Measurements from ENCODE around the gene CAMTA1.

CAMTA1 gene

DNA sequence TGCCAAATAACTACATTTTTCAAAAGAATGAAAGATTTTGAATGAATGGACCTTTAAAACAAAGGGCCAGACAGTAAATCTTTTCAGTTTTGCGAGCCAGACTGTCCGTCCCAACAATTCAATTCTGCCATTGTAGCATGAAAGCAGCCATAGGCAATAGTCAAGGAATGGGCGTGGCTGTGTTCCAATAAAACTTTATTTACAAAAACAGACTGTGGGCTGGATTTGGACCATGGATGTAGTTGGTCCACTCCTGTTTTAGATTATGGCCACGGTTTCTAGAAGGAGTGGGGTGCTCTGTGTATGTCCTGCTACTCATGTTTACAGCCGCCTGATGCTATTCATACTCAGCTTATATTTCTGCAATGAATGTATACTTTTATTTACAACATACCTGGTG, 474.7 kb downstream of the CAMTA1 start:
- no peak for DNase-seq (ENCODE audit: low read depth)
- H3K4me3 ChIP-seq (ENCODE audit: low read length), result no peak overlapping the region
- TF ChIP-seq, protein P1, sequence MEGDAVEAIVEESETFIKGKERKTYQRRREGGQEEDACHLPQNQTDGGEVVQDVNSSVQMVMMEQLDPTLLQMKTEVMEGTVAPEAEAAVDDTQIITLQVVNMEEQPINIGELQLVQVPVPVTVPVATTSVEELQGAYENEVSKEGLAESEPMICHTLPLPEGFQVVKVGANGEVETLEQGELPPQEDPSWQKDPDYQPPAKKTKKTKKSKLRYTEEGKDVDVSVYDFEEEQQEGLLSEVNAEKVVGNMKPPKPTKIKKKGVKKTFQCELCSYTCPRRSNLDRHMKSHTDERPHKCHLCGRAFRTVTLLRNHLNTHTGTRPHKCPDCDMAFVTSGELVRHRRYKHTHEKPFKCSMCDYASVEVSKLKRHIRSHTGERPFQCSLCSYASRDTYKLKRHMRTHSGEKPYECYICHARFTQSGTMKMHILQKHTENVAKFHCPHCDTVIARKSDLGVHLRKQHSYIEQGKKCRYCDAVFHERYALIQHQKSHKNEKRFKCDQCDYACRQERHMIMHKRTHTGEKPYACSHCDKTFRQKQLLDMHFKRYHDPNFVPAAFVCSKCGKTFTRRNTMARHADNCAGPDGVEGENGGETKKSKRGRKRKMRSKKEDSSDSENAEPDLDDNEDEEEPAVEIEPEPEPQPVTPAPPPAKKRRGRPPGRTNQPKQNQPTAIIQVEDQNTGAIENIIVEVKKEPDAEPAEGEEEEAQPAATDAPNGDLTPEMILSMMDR (IDR thresholded peaks at IDR 0.05; ENCODE audit: insufficient read depth, low read depth, low read length, missing control alignments), result no peak

DNA sequence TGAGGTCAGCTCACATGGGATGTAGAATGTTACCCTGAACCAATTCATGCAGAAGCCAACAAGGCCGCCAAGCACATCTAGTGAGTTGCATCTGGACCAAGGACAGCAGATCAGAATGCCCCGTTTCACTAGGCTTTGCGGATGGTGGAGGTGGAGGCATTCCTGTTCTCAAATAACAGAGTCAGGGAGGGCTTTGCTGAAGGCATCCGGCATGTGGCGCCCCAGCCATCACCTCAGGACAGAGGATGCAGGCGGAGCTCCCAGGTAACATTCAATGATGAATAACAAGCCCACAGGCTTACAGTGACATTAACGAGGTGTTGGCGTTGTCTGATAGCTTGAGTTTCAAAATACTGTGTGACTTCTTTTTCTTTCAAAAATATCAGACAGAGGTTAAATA, 476.2 kb downstream of the CAMTA1 start:
- DNase-seq (ENCODE audit: low read depth), result no peak
- no peak overlapping the region for H3K4me3 ChIP-seq (ENCODE audit: low read length)
- TF ChIP-seq, protein P1 (IDR thresholded peaks at IDR 0.05; ENCODE audit: insufficient read depth, low read depth, low read length, missing control alignments), result no peak

DNA sequence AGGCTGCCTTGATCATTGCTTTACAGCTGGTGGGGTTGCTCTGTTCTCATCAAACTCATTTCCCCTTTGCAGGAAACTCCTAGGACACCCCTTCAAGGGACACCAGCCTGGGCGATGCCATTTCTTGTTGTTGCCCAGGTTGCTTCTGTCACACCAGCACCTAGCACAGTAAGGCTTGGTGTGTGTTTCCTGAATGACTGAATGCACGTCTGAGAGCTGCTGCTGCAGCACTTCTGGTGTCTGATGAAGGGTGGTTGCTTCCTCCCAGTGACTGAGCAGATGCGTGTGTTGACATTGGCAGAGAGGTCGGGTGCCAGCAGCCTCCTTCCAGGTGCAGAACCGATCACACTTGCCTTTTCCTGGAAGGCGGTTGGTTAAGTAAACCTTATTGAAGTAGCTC, 477.4 kb downstream of the CAMTA1 start:
- DNase-seq (ENCODE audit: low read depth), result peak; percentile 73
- H3K4me3 ChIP-seq (ENCODE audit: low read length), result no peak overlapping the region
- TF ChIP-seq, protein P1 (IDR thresholded peaks at IDR 0.05; ENCODE audit: insufficient read depth, low read depth, low read length, missing control alignments), result no peak

DNA sequence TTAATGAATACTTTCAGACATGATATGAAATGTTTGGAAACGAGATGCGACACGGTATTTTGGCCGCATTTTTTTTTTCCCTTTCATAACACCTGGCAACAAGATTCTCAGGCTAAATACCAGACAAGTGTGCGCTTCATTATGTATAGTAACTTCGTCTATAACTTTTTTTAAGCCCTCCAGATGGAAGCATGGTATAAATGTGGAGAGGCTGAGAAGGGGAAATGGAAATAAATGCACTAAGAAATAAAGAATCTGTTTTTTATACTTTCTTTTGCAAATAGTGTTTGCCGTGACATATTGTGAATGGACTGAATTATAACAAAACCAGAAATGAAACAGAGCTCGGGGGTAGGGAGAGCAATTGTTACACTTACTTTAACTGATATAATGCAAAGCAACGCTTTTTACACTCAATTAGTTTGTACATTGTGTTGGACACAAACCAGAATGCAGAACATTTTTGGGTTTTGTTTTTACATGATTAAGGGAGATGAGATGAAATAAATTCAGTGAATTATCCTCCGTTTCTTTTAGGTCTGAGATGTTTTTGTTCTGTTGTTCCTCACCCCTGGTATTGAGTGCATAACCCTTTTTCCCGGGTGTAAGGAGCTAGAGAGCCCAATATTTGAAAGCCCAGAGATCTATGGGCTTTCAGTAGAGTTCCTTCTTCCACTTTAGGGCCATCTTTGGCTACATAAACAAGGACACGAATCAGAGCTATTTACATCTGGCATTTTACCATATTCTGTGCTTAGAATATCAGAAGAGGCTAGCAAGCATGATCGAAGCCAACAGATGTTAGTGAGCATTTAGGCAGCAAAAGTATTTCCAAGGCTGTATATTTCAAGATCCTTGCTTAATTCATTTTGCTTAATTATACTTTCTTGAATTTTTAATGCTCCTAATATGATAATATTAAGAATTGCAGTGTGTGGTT, 478.0 kb downstream of the CAMTA1 start:
- TF ChIP-seq, protein P1 (IDR thresholded peaks at IDR 0.05; ENCODE audit: insufficient read depth, low read depth, low read length, missing control alignments), result no peak
- H3K4me3 ChIP-seq (ENCODE audit: low read length), result no peak overlapping the region
- DNase-seq (ENCODE audit: low read depth), result no peak

DNA sequence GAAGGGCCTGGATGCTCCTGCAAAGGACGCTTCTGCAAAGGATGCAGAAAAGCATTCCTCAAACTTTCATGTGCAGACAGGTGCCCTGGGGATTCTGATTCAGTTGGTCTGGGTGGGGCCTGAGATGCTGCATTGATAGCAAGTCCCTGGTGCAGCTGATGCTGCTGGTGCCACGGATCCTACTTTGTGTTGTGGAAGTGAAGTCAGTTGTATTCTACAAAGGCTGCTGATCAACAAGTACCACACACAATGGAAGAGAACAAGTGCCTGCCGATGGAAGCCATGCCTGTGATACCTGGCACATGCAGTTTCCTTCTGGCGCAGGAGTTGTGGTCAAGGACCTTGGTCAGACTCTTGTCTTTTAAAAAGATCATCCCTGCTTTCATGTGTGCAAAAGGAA, 478.8 kb downstream of the CAMTA1 start:
- TF ChIP-seq, protein P1 (IDR thresholded peaks at IDR 0.05; ENCODE audit: insufficient read depth, low read depth, low read length, missing control alignments), result no peak

DNA sequence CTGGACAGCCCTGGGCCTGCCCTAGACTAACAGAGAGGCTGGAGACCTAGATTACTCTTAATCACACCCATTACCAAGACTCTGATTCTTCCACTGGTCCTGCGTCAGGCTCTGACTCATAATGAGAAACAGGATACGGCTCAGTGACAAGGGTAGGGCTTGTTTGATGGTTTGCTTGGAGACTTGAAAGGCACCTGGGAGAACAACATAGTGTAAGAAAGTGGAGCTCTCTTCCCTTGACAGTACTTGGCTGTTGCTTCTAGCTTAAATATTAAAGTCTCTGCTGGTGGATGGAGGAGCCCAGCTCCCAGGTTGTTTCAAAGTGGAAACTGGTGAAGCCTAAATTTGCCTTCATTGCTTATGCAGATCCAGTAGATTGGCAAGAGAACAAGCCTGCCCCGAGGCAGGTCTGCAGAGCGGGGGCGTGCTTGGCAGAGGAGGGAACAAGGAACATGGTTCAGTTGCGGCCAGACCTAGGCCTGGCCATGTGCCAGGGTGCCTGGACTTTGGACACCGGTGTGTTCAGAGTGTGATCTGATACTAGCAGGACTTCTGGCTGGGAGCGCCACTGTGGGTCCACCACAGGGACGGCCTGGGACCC, 480.6 kb downstream of the CAMTA1 start:
- DNase-seq (ENCODE audit: low read depth), result peak; percentile 97
- H3K4me3 ChIP-seq (ENCODE audit: low read length), result no peak overlapping the region
- TF ChIP-seq, protein P1 (IDR thresholded peaks at IDR 0.05; ENCODE audit: insufficient read depth, low read depth, low read length, missing control alignments), result no peak

More for the DNA sequence above, 478.8 kb downstream of the CAMTA1 start:
- no peak for DNase-seq (ENCODE audit: low read depth)
- H3K4me3 ChIP-seq (ENCODE audit: low read length), result no peak overlapping the region

Data from epithelial cell of esophagus (primary cell).